Kidney epithelial cell (primary cell): ENCODE measurements around the gene COX6A1. TPM values are rescaled to one million over a fixed set of nuclear protein-coding genes. Genes with fewer than 3 reads are reported as not detected.
"Not testable (repeated sequence)": the region's sequence is repeated elsewhere in the genome, so short reads cannot be mapped to it uniquely, and the experiment has no call there.

ENCODE experiments used
- DNase-seq: peaks from one replicate; pipeline ENCODE4 v3.0.0-alpha.2; 2010; ENCODE audit warnings: low read depth
- H3K27me3 ChIP-seq: 2 replicates; pipeline ENCODE4 v1.6.0; 2011; ENCODE audit warnings: low read length; ENCODE audit not compliant: control insufficient read depth, insufficient read depth
- H3K36me3 ChIP-seq: 2 replicates; pipeline ENCODE4 v1.5.1; 2011; ENCODE audit warnings: low read length; ENCODE audit not compliant: control insufficient read depth, insufficient read depth
- H3K4me3 ChIP-seq: 2 replicates; pipeline ENCODE4 v1.5.1; 2011; ENCODE audit warnings: low read depth, mild to moderate bottlenecking, control low read depth, low read length
- total RNA-seq: library from RNA; depleted of rRNA; stranded (reverse); fragments of >200 nt; gene quantifications from 2 replicates; pipeline ENCODE4 v1.2.3, GENCODE V29; 2015
- TF ChIP-seq, protein P1 (sequence below): IDR thresholded peaks from 2 replicates; pipeline ENCODE4 v1.5.1; 2011; ENCODE audit warnings: mild to moderate bottlenecking, moderate library complexity, low read length, control low read depth, inconsistent platforms; ENCODE audit not compliant: insufficient read depth, poor library complexity, severe bottlenecking

Gene COX6A1
- total RNA-seq, 1 donor from 2014 or later = 615 TPM

DNA sequence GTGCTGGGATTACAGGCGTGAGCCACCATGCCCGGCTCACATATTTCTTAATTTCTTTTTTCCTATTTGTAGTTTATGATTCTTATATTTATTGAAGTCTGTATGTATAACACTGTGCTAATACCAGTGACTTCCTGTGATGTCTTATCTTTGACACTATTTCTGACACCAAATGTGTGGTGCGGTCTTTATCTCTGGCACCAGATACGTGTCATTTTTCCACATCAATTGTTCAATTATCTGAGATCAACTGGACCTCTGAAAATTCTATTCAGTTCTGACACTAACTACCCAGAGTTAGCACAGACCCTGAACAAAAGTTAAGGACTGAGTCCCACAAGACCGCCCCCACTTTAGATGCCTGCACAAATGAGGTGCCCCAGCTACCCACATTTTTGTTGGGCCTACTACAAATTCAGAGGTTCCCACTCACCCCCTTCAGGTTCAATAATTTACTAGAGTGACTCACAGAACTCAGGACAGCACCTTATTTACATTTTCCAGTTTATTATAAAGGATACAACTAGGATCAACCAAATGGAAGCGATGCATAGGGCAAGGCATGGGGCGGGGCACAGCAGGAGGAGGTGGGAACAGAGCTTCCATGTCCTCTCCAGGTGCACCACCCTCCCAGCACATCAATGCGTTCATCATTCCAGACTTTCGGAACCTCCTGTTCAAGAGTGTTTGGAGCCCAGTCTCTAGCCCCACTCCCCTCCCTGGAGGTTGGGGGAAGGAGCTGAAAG is 43.3 kb downstream of the COX6A1 start:
- TF ChIP-seq, protein P1, sequence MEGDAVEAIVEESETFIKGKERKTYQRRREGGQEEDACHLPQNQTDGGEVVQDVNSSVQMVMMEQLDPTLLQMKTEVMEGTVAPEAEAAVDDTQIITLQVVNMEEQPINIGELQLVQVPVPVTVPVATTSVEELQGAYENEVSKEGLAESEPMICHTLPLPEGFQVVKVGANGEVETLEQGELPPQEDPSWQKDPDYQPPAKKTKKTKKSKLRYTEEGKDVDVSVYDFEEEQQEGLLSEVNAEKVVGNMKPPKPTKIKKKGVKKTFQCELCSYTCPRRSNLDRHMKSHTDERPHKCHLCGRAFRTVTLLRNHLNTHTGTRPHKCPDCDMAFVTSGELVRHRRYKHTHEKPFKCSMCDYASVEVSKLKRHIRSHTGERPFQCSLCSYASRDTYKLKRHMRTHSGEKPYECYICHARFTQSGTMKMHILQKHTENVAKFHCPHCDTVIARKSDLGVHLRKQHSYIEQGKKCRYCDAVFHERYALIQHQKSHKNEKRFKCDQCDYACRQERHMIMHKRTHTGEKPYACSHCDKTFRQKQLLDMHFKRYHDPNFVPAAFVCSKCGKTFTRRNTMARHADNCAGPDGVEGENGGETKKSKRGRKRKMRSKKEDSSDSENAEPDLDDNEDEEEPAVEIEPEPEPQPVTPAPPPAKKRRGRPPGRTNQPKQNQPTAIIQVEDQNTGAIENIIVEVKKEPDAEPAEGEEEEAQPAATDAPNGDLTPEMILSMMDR = no peak
- Histone ChIP-seq H3K36me3 (no peaks in the 10 kb centered on the region), H3K4me3 (no peak overlapping the region), H3K27me3 (no peaks in the 10 kb centered on the region)
- no peak for DNase-seq

GRCh38 chr12:120483621-120484020 is 45.7 kb downstream of the COX6A1 start:
- H3K4me3 ChIP-seq = no peak overlapping the region
- no peak for DNase-seq
- H3K36me3 ChIP-seq = no peaks in the 10 kb centered on the region
- no peaks in the 10 kb centered on the region for H3K27me3 ChIP-seq
- TF ChIP-seq, protein P1 = no peak

DNA sequence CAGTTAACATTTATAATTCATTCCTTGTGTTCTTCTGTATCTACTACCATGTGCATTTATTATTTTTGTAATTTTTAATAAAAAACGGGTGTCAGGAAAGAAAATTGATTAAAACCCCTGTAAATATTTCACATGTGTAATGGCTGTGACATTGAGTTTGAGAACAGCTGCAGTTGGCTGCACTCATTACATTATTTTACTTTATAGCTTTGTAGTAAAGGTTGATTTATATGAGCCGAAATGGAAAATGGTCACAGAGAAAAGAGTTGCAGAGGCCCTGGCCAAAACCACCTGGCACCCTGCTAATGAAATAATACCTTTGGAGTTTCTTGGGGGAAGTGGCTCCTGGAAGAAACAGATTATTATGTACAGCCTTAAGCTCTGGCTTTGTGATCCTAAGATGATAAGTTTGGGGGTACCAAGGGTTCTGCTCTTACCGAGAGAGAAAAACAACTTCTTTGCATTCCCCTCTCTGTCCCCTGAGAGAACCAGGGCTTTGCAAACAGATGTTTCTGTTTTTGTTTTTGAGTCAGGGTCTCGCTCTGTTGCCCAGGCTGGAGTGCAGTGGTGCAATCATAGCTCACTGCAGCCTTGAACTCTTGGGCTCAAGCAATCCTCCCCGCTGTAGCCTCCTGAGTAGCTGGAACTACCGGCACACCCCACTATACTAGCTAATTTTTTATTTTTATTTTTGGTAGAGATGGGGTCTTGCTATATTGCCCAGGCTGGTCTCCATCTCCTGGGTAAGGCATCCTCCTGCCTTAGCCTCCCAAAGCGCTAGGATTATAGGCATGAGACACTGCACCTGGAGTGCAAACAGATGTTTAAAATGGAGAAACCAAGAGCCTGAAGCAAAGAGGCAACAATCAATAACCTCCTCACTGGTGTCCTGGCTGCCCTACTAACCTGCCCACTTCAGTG is 48.3 kb downstream of the COX6A1 start:
- Histone ChIP-seq H3K27me3 (no peaks in the 10 kb centered on the region), H3K36me3 (peaks cover 1% of the 10 kb centered on the region), H3K4me3 (no peak overlapping the region)
- TF ChIP-seq, protein P1 = no peak
- no peak for DNase-seq

DNA sequence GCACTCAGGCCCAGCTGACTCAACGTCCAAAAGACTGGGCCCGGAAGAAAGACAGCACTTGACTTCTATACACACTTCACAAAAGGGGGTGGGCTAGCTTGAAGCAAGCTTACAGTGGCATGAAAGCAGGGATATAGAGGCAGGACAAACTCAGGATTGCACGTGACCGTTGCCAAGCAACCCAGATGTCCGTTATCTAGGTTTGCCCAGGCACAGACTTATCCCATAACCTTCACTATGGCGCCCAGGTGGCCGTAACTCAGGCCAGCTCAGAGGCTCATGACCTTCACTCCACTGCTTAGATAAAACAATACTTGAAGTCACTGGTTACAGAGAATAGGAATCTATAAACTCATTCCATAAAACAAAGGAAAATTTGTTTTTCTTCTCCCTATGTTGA is 49.6 kb downstream of the COX6A1 start:
- not testable (repeated sequence) for H3K4me3 ChIP-seq, H3K27me3 ChIP-seq, H3K36me3 ChIP-seq, DNase-seq

DNA sequence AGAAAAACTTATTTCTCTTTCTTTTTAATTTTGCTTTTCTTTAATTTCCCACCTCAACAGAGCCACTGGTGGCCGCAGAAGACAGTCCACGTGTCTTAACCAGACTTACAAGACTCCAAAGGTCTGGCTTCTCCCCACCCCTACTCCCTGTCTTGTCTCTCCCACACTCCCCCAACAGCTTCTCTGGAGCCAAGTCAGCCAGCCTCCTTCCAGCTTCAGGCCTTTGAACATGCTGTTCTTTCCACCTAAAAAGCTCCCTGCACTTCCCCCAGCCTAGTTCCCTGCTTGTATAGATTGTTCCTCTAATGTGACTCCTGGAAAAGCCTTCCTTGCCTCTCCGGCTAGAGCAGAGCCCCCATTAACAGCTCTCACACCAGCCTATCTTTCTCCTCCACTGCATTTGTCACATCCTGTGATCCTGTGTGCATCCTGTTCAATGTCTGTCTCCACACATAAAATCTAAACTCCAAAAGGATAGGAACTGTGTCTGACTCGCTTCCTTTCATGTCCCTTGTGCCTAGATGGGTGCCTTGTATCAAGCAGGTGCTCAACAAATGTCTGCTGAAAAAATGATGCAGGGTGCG is 50.2 kb downstream of the COX6A1 start:
- no peak overlapping the region for H3K4me3 ChIP-seq

More for the DNA sequence above, 50.2 kb downstream of the COX6A1 start:
- no peak for DNase-seq
- Histone ChIP-seq H3K36me3 (peaks cover 1% of the 10 kb centered on the region), H3K27me3 (no peaks in the 10 kb centered on the region)
- TF ChIP-seq, protein P1 = no peak
